Left kidney (tissue), 2 donors: ENCODE results near the gene ABHD17A. TPM values are rescaled to one million over a fixed set of nuclear protein-coding genes. Genes with fewer than 3 reads are reported as not detected.

Source experiments
- DNase-seq: peaks from one replicate; pipeline ENCODE4 v3.0.0-alpha.2; 2013
- polyA plus RNA-seq: library from polyadenylated mRNA; unstranded; fragments of 120-200 nt; gene quantifications from one replicate; pipeline ENCODE4 v1.2.1, GENCODE V29; 2013; ENCODE audit not compliant: insufficient read length

The ABHD17A gene
- polyA plus RNA-seq, 1 donor = 29.3 TPM

- no peak for DNase-seq
These were observed 31.2 kb downstream of the ABHD17A start for GRCh38 chr19:1854039-1854541.

- DNase-seq = no peak
These were observed 31.8 kb downstream of the ABHD17A start for GRCh38 chr19:1853295-1854038.

- no peak for DNase-seq
These were observed 32.6 kb downstream of the ABHD17A start for GRCh38 chr19:1852581-1853128.

GRCh38 chr19:1851654-1852580 lies 33.4 kb downstream of the ABHD17A start:
- no peak for DNase-seq

- no peak for DNase-seq
These were observed 34.3 kb downstream of the ABHD17A start for GRCh38 chr19:1850809-1851653.

- no peak for DNase-seq
These were observed 35.4 kb downstream of the ABHD17A start for GRCh38 chr19:1849886-1850398.

- DNase-seq = no peak
These were observed 36.2 kb downstream of the ABHD17A start for GRCh38 chr19:1849132-1849474.

GRCh38 chr19:1848399-1849131 lies 36.7 kb downstream of the ABHD17A start, which contains the start of gene REXO1:
REXO1 (minus strand) TSS chr19:1848483; CDS start chr19:1848358, 125 bp downstream.
- DNase-seq = peak; percentile 97

- no peak for DNase-seq
These were observed 37.5 kb downstream of the ABHD17A start for GRCh38 chr19:1847684-1848398.

GRCh38 chr19:1847348-1847683 lies 38.0 kb downstream of the ABHD17A start:
- DNase-seq = no peak

- DNase-seq = no peak
These were observed 38.6 kb downstream of the ABHD17A start for GRCh38 chr19:1846517-1847204.

- no peak for DNase-seq
These were observed 39.7 kb downstream of the ABHD17A start for GRCh38 chr19:1845642-1846041.

- DNase-seq = no peak
These were observed 40.2 kb downstream of the ABHD17A start for GRCh38 chr19:1845125-1845515.

GRCh38 chr19:1844513-1845124 lies 40.7 kb downstream of the ABHD17A start:
- DNase-seq = no peak

- DNase-seq = no peak
These were observed 41.5 kb downstream of the ABHD17A start for GRCh38 chr19:1843646-1844394.

- no peak for DNase-seq
These were observed 42.2 kb downstream of the ABHD17A start for GRCh38 chr19:1843116-1843515.

- DNase-seq = no peak
These were observed 43.9 kb downstream of the ABHD17A start for GRCh38 chr19:1841209-1841924.
